ENCODE results near the gene PLEKHH2. TPM values are rescaled to one million over a fixed set of nuclear protein-coding genes. Genes with fewer than 3 reads are reported as not detected.
"Not testable (repeated sequence)": the region's sequence is repeated elsewhere in the genome, so short reads cannot be mapped to it uniquely, and the experiment has no call there.

The PLEKHH2 gene
- total RNA-seq, result under 1 TPM; 0.35 to 0.48 TPM

- no peaks in the 10 kb centered on the region for H3K9me3 Mint-ChIP-seq
- ChIA-PET CTCF (interaction anchor here (0.7 to 1.4 kb wide), 3 partner anchors 29 to 60 kb away, joined by 3 to 4 read pairs (median 3); no protein-coding TSS in a partner anchor), POLR2A (interaction anchor here (1.0 to 1.4 kb wide), 4 partner anchors 40 to 827 kb away, joined by 3 to 4 read pairs (median 3); partner anchors contain the start of gene THADA)
- peak within 1 kb of the TSS; percentile 77 for H3K4me3 Mint-ChIP-seq
- peak within 1 kb of the TSS; percentile 42 for H3K27ac Mint-ChIP-seq
- peaks cover 13% of the 10 kb centered on the region for H3K4me1 Mint-ChIP-seq
- H3K36me3 Mint-ChIP-seq (ENCODE audit: low read depth), result no peaks in the 10 kb centered on the region
- peak; percentile 87 for DNase-seq
- H3K27me3 Mint-ChIP-seq, result peaks cover 45% of the 10 kb centered on the region
Observed at GRCh38 chr2:43637030-43637803, at the start of gene PLEKHH2. PLEKHH2 (plus strand) TSS chr2:43637260; CDS start chr2:43644674, 7,414 bp downstream.

- ChIA-PET POLR2A (no interaction called here), CTCF (interaction anchor here (0.6 to 2.0 kb wide), 3 partner anchors 15 to 309 kb away, joined by 3 to 4 read pairs (median 4); no protein-coding TSS in a partner anchor)
- no peak overlapping the region for H3K4me3 Mint-ChIP-seq
- DNase-seq, result no peak
- H3K4me1 Mint-ChIP-seq, result peaks cover 33% of the 10 kb centered on the region
- no peaks in the 10 kb centered on the region for H3K27me3 Mint-ChIP-seq
- H3K36me3 Mint-ChIP-seq (ENCODE audit: low read depth), result peaks cover 22% of the 10 kb centered on the region
- no peak overlapping the region for H3K27ac Mint-ChIP-seq
- no peaks in the 10 kb centered on the region for H3K9me3 Mint-ChIP-seq
Observed at GRCh38 chr2:43592443-43592842, 44.6 kb upstream of the PLEKHH2 start.

- H3K27me3 Mint-ChIP-seq, result no peaks in the 10 kb centered on the region
- H3K4me3 Mint-ChIP-seq, result no peak overlapping the region
- CTCF ChIA-PET, result interaction anchor here (0.8 to 2.0 kb wide), 3 partner anchors 16 to 109 kb away, joined by 3 to 4 read pairs (median 4); no protein-coding TSS in a partner anchor
- H3K4me1 Mint-ChIP-seq, result peaks cover 33% of the 10 kb centered on the region
- peaks cover 16% of the 10 kb centered on the region for H3K36me3 Mint-ChIP-seq (ENCODE audit: low read depth)
- no peak overlapping the region for H3K27ac Mint-ChIP-seq
- POLR2A ChIA-PET, result no interaction called here
- H3K9me3 Mint-ChIP-seq, result no peaks in the 10 kb centered on the region
- no peak for DNase-seq
Observed at GRCh38 chr2:43593254-43593653, 43.8 kb upstream of the PLEKHH2 start.

- Mint-ChIP-seq H3K27me3 (no peaks in the 10 kb centered on the region), H3K4me1 (peaks cover 33% of the 10 kb centered on the region), H3K36me3 (ENCODE audit: low read depth) (peaks cover 11% of the 10 kb centered on the region), H3K4me3 (peak overlapping the region; percentile 95), H3K9me3 (no peaks in the 10 kb centered on the region), H3K27ac (peak overlapping the region; percentile 94)
- ChIA-PET CTCF (interaction anchor here (2.4 kb wide), 1 partner anchor 17 kb away, joined by 22 read pairs; no protein-coding TSS in a partner anchor), POLR2A (interaction anchor here (1.1 to 1.4 kb wide), 3 partner anchors 15 to 32 kb away, joined by 3 to 7 read pairs (median 3); no protein-coding TSS in a partner anchor)
- DNase-seq, result no peak
Observed at GRCh38 chr2:43594875-43595274, 42.2 kb upstream of the PLEKHH2 start.

- peak; percentile 99 for DNase-seq
- CTCF ChIA-PET, result interaction anchor here (0.6 to 2.9 kb wide), 14 partner anchors 9 to 785 kb away, joined by 3 to 36 read pairs (median 6); partner anchors contain the start of gene ZFP36L2
- H3K4me3 Mint-ChIP-seq, result peak within 1 kb of the TSS; percentile 95
- H3K9me3 Mint-ChIP-seq, result no peaks in the 10 kb centered on the region
- peaks cover 5% of the 10 kb centered on the region for H3K36me3 Mint-ChIP-seq (ENCODE audit: low read depth)
- peak within 1 kb of the TSS; percentile 94 for H3K27ac Mint-ChIP-seq
- peaks cover 33% of the 10 kb centered on the region for H3K4me1 Mint-ChIP-seq
- POLR2A ChIA-PET, result interaction anchor here (0.6 to 2.4 kb wide), 25 partner anchors 9 to 786 kb away, joined by 3 to 20 read pairs (median 4); partner anchors contain the start of genes PLEKHH2 and ZFP36L2
- no peaks in the 10 kb centered on the region for H3K27me3 Mint-ChIP-seq
Observed at GRCh38 chr2:43595603-43596412, 41.3 kb upstream of the PLEKHH2 start, which contains the start of gene THADA. THADA (minus strand) TSS chr2:43596038; CDS start chr2:43592392, 3,646 bp downstream.

GRCh38 chr2:43600596-43600995, 36.5 kb upstream of the PLEKHH2 start:
- H3K4me3 Mint-ChIP-seq; H3K27ac Mint-ChIP-seq; POLR2A ChIA-PET; H3K36me3 Mint-ChIP-seq (ENCODE audit: low read depth); H3K27me3 Mint-ChIP-seq; DNase-seq; CTCF ChIA-PET; H3K9me3 Mint-ChIP-seq: not testable (repeated sequence)
- peaks cover 22% of the 10 kb centered on the region for H3K4me1 Mint-ChIP-seq

GRCh38 chr2:43604674-43605073, 32.4 kb upstream of the PLEKHH2 start:
- H3K27ac Mint-ChIP-seq, result peak overlapping the region; percentile 40
- peaks cover 13% of the 10 kb centered on the region for H3K4me1 Mint-ChIP-seq
- peaks cover 2% of the 10 kb centered on the region for H3K27me3 Mint-ChIP-seq
- H3K36me3 Mint-ChIP-seq (ENCODE audit: low read depth), result no peaks in the 10 kb centered on the region
- CTCF ChIA-PET, result interaction anchor here (0.9 to 3.4 kb wide), 7 partner anchors 8 to 120 kb away, joined by 3 to 36 read pairs (median 4); partner anchors contain the start of genes PLEKHH2 and THADA
- POLR2A ChIA-PET, result interaction anchor here (2.3 kb wide), 1 partner anchor 8 kb away, joined by 20 read pairs; the partner anchor contains the start of gene THADA
- no peak overlapping the region for H3K4me3 Mint-ChIP-seq
- no peaks in the 10 kb centered on the region for H3K9me3 Mint-ChIP-seq
- no peak for DNase-seq

- Mint-ChIP-seq H3K36me3 (ENCODE audit: low read depth) (no peaks in the 10 kb centered on the region), H3K4me3 (no peak overlapping the region), H3K27ac (peak overlapping the region; percentile 40), H3K27me3 (peaks cover 2% of the 10 kb centered on the region), H3K4me1 (peaks cover 13% of the 10 kb centered on the region), H3K9me3 (no peaks in the 10 kb centered on the region)
- DNase-seq, result peak; percentile 46
- POLR2A ChIA-PET, result interaction anchor here (2.3 kb wide), 1 partner anchor 9 kb away, joined by 20 read pairs; the partner anchor contains the start of gene THADA
- CTCF ChIA-PET, result interaction anchor here (0.6 to 3.4 kb wide), 9 partner anchors 8 to 795 kb away, joined by 3 to 36 read pairs (median 4); partner anchors contain the start of genes PLEKHH2 and THADA
Observed at GRCh38 chr2:43605079-43605655, 31.9 kb upstream of the PLEKHH2 start.

- H3K9me3 Mint-ChIP-seq, result no peaks in the 10 kb centered on the region
- no peak for DNase-seq
- peaks cover 13% of the 10 kb centered on the region for H3K4me1 Mint-ChIP-seq
- peaks cover 2% of the 10 kb centered on the region for H3K27me3 Mint-ChIP-seq
- ChIA-PET CTCF (interaction anchor here (0.6 to 3.4 kb wide), 7 partner anchors 9 to 796 kb away, joined by 3 to 36 read pairs (median 4); partner anchors contain the start of gene THADA), POLR2A (interaction anchor here (2.3 kb wide), 1 partner anchor 10 kb away, joined by 20 read pairs; the partner anchor contains the start of gene THADA)
- H3K4me3 Mint-ChIP-seq, result no peak overlapping the region
- H3K27ac Mint-ChIP-seq, result no peak overlapping the region
- H3K36me3 Mint-ChIP-seq (ENCODE audit: low read depth), result no peaks in the 10 kb centered on the region
Observed at GRCh38 chr2:43605851-43606250, 31.2 kb upstream of the PLEKHH2 start.

GRCh38 chr2:43609290-43609918, 27.7 kb upstream of the PLEKHH2 start:
- DNase-seq, result peak; percentile 41
- Mint-ChIP-seq H3K4me3 (no peak overlapping the region), H3K36me3 (ENCODE audit: low read depth) (no peaks in the 10 kb centered on the region), H3K4me1 (peaks cover 9% of the 10 kb centered on the region), H3K27ac (no peak overlapping the region), H3K9me3 (no peaks in the 10 kb centered on the region), H3K27me3 (peaks cover 3% of the 10 kb centered on the region)
- ChIA-PET CTCF (interaction anchor here (1.0 to 3.1 kb wide), 5 partner anchors 12 to 118 kb away, joined by 3 to 32 read pairs (median 4); partner anchors contain the start of genes PLEKHH2 and THADA), POLR2A (interaction anchor here (0.7 kb wide), 1 partner anchor 564 kb away, joined by 3 read pairs; no protein-coding TSS in a partner anchor)

- H3K4me1 Mint-ChIP-seq, result peaks cover 2% of the 10 kb centered on the region
- CTCF ChIA-PET, result interaction anchor here (0.6 to 3.1 kb wide), 4 partner anchors 14 to 341 kb away, joined by 3 to 32 read pairs (median 4); partner anchors contain the start of gene THADA
- H3K27ac Mint-ChIP-seq, result no peak overlapping the region
- POLR2A ChIA-PET, result interaction anchor here (1.5 kb wide), 1 partner anchor 14 kb away, joined by 4 read pairs; the partner anchor contains the start of gene THADA
- H3K4me3 Mint-ChIP-seq, result no peak overlapping the region
- H3K9me3 Mint-ChIP-seq, result no peaks in the 10 kb centered on the region
- H3K27me3 Mint-ChIP-seq, result peaks cover 3% of the 10 kb centered on the region
- no peaks in the 10 kb centered on the region for H3K36me3 Mint-ChIP-seq (ENCODE audit: low read depth)
- DNase-seq, result no peak
Observed at GRCh38 chr2:43610361-43610760, 26.7 kb upstream of the PLEKHH2 start.

Data from activated CD4-positive, alpha-beta memory T cell treated with anti-CD3 and anti-CD28 coated beads, Interleukin-2, amount 10 ng/mL, durations not matched to agents 7 days and 5 days (primary cell).